ENCODE measurements around the gene DCAF10. TPM values are rescaled to one million over a fixed set of nuclear protein-coding genes. Genes with fewer than 3 reads are reported as not detected.

DCAF10 gene
- total RNA-seq, 1 donor from 2014 or later: 20.7 TPM

DNA sequence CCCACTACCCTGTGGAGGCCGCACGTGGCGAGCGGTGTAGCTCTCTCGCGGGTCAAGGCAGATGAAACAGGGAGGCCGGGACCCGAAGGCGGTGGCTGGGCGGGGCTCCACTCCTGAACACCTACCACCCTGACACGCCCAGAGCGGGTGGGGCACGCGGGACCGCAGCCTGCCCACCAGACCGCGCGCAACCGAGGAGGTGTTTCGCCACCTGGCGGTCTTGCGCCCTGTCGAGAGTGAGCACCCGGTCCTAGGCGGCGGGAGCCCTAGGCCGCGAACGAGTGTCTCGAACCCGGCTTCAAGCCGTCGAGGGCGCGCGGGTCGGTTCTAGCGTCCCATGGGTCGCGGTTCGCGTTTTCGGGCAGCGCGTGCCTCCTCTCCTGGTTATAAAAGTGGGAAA is 13.5 kb upstream of the DCAF10 start:
- no peak for DNase-seq (ENCODE audit: low read depth)
- H3K4me3 ChIP-seq (ENCODE audit: low read depth, low read length): no peak overlapping the region
- TF ChIP-seq, protein P1, sequence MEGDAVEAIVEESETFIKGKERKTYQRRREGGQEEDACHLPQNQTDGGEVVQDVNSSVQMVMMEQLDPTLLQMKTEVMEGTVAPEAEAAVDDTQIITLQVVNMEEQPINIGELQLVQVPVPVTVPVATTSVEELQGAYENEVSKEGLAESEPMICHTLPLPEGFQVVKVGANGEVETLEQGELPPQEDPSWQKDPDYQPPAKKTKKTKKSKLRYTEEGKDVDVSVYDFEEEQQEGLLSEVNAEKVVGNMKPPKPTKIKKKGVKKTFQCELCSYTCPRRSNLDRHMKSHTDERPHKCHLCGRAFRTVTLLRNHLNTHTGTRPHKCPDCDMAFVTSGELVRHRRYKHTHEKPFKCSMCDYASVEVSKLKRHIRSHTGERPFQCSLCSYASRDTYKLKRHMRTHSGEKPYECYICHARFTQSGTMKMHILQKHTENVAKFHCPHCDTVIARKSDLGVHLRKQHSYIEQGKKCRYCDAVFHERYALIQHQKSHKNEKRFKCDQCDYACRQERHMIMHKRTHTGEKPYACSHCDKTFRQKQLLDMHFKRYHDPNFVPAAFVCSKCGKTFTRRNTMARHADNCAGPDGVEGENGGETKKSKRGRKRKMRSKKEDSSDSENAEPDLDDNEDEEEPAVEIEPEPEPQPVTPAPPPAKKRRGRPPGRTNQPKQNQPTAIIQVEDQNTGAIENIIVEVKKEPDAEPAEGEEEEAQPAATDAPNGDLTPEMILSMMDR (IDR thresholded peaks at IDR 0.05; ENCODE audit: insufficient read depth, low read length, poor library complexity, severe bottlenecking): no peak

DNA sequence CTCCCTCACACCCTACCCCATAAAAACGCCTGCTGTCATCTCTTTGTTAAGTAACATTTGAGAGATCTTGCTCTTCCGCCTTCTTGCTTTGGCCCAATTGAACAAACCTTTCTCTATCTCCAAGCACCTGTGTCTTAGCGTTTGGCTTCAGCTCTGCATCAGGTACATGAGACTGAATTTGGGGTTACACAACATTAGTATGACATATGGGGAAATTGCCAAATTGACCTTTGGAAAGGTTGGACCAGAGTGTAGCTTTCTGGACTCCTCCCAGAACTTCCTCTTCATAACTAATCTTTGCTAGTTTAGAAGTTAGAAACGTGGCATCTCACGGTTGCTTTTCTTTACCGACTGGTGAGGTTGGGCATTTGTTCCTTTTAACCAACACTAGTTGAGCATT is 12.3 kb upstream of the DCAF10 start:
- Histone ChIP-seq H3K27me3 (ENCODE audit: control insufficient read depth, insufficient read depth, low read length) (no peaks in the 10 kb centered on the region), H3K4me3 (ENCODE audit: low read depth, low read length) (no peak overlapping the region), H3K36me3 (ENCODE audit: control insufficient read depth, insufficient read depth, low read length) (no peaks in the 10 kb centered on the region)
- TF ChIP-seq, protein P1 (IDR thresholded peaks at IDR 0.05; ENCODE audit: insufficient read depth, low read length, poor library complexity, severe bottlenecking): no peak
- DNase-seq (ENCODE audit: low read depth): no peak

More for the DNA sequence above, 13.5 kb upstream of the DCAF10 start:
- Histone ChIP-seq H3K27me3 (ENCODE audit: control insufficient read depth, insufficient read depth, low read length) (no peaks in the 10 kb centered on the region), H3K36me3 (ENCODE audit: control insufficient read depth, insufficient read depth, low read length) (peaks cover 1% of the 10 kb centered on the region)

DNA sequence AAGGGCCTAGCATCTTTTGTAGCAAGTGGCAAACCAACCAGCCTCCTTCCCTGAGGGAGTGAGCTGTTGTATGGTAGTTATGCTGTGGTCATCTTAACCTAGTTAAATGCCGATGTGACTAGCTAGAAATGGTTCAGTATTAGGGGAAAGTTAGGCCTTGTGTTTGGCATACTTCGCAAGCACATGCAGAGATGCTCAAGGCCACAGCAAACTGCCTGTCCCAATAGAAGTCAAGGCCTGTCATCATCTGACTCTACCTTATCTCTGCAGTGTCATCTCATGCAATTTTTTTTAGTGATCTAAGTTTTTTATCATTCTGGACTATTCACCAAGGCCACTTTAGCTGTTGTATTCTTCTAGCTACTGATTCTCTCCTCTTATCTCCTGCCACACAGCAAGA is 10.5 kb upstream of the DCAF10 start:
- Histone ChIP-seq H3K4me3 (ENCODE audit: low read depth, low read length) (no peak overlapping the region), H3K27me3 (ENCODE audit: control insufficient read depth, insufficient read depth, low read length) (no peaks in the 10 kb centered on the region), H3K36me3 (ENCODE audit: control insufficient read depth, insufficient read depth, low read length) (no peaks in the 10 kb centered on the region)
- no peak for DNase-seq (ENCODE audit: low read depth)
- TF ChIP-seq, protein P1 (IDR thresholded peaks at IDR 0.05; ENCODE audit: insufficient read depth, low read length, poor library complexity, severe bottlenecking): no peak

DNA sequence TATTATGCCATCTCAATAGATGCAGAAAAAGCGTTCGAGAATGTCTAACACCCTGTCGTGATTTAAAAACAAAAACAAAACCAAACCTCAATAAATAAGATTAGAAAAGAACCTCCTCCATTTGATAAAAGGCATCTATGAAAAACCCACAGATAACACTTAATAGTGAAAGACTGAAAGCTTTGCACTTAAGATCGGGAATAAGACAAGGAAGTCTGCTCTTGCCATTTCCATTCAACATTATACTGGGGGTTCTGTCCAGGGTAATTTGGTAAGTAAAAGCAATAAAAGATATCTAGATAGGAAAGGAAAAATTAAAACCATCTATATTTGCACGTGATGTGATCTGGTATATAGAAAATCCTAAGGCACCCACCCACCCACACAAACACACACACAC is 8.5 kb upstream of the DCAF10 start:
- H3K36me3 ChIP-seq (ENCODE audit: control insufficient read depth, insufficient read depth, low read length): no peaks in the 10 kb centered on the region
- H3K4me3 ChIP-seq (ENCODE audit: low read depth, low read length): no peak overlapping the region
- no peak for DNase-seq (ENCODE audit: low read depth)
- TF ChIP-seq, protein P1 (IDR thresholded peaks at IDR 0.05; ENCODE audit: insufficient read depth, low read length, poor library complexity, severe bottlenecking): no peak
- H3K27me3 ChIP-seq (ENCODE audit: control insufficient read depth, insufficient read depth, low read length): no peaks in the 10 kb centered on the region

DNA sequence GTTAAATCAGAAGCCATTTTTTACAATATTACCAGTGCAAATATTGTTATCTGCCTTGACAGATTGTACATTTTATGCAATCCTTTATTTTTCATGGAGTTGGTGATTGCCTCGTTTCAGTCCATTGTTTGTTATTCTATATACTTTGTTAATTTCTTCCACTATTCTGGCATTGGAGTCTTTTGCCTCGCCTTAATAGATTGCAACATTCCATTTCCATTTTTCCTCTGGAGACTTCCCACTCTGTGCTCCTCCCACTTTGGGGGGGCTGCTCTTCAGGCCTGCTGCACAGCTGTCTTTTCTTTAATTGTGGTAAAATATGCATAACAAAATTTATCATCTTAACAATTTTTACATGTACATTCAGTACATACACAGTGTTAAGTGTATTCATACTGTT is 4.4 kb upstream of the DCAF10 start:
- Histone ChIP-seq H3K27me3 (ENCODE audit: control insufficient read depth, insufficient read depth, low read length) (no peaks in the 10 kb centered on the region), H3K36me3 (ENCODE audit: control insufficient read depth, insufficient read depth, low read length) (no peaks in the 10 kb centered on the region), H3K4me3 (ENCODE audit: low read depth, low read length) (no peak overlapping the region)
- TF ChIP-seq, protein P1 (IDR thresholded peaks at IDR 0.05; ENCODE audit: insufficient read depth, low read length, poor library complexity, severe bottlenecking): no peak
- no peak for DNase-seq (ENCODE audit: low read depth)

DNA sequence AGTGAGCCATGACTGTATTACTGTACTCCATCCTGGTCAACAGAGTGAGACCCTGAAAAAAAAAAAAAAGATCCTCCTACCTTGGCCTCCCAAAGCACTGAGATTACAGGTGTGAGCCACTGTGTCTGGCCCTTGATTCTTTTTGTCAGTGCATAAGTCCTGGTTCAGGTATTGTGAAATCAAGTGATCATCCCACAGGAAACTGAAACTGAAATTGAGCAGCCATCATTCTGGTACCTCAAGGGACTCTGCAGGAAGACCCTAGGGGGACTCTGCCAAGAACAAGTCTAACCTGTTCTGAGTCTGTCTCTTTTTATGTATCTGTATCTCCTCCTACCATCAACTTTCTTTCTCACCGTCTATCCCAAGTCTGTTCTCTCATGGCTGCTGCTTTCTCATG is 1.9 kb upstream of the DCAF10 start:
- Histone ChIP-seq H3K4me3 (ENCODE audit: low read depth, low read length) (no peak overlapping the region), H3K36me3 (ENCODE audit: control insufficient read depth, insufficient read depth, low read length) (no peaks in the 10 kb centered on the region), H3K27me3 (ENCODE audit: control insufficient read depth, insufficient read depth, low read length) (no peaks in the 10 kb centered on the region)
- TF ChIP-seq, protein P1 (IDR thresholded peaks at IDR 0.05; ENCODE audit: insufficient read depth, low read length, poor library complexity, severe bottlenecking): no peak
- no peak for DNase-seq (ENCODE audit: low read depth)
